GM21737 (cell line): ENCODE measurements around the gene FKBP5.
"Not testable (repeated sequence)": the region's sequence is repeated elsewhere in the genome, so short reads cannot be mapped to it uniquely, and the experiment has no call there.

Source experiments
- ATAC-seq: cut with Tn5 transposase; IDR thresholded peaks from one replicate; pipeline ENCODE4 v1.9.1; 2021; ENCODE audit warnings: mild to moderate bottlenecking, moderate library complexity; ENCODE audit not compliant: unreplicated experiment

The FKBP5 gene

DNA sequence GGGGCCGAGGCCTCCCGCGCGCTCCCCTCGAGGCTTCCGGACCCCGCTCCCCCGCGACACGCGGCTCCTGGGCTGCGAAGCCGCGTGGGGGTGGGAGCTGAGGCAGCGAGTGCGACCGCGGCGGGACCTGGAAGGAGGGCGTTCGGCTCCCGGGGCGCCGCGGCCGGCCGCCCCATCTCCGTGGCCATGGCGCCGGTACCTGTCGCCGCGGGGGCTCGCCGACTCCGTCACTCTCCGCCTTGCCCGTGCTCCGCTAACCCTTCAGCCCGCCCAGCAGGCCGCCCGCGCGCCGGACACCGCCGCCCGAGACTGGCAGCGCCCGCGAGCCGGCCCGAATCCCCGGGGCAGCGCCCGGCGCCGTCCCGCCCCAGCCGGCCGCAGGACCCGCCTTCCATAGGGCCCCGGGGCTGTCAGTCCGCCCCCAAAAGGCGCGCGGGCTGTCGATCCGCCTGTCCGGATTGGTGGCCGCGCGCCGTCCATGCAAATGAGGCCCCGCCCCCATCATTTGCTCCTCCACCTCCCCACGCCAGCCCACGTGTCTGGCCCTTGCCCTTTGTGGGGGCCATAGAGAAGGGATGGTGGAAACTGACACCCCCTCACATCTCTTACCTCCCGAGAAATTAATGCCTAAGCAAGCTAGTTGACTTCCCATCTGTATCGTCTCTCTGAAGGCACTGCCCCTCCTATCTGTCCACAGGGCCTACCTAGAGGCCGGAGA is at the start of gene FKBP5:
Gene FKBP5, minus strand, starts transcription at position 311 of the 718 bp plus-strand sequence. CDS start 46,091 bp downstream, outside the sequence.
- ATAC-seq = peak; percentile 80

- ATAC-seq = no peak
Observed at GRCh38 chr6:35737413-35738211, 48.9 kb upstream of the FKBP5 start.

- ATAC-seq = no peak
Observed at GRCh38 chr6:35736982-35737412, 48.3 kb upstream of the FKBP5 start, which contains the start of gene ARMC12. TSS of gene ARMC12 (plus strand) at chr6:35737032. CDS start at chr6:35737109, 77 bp downstream.

DNA sequence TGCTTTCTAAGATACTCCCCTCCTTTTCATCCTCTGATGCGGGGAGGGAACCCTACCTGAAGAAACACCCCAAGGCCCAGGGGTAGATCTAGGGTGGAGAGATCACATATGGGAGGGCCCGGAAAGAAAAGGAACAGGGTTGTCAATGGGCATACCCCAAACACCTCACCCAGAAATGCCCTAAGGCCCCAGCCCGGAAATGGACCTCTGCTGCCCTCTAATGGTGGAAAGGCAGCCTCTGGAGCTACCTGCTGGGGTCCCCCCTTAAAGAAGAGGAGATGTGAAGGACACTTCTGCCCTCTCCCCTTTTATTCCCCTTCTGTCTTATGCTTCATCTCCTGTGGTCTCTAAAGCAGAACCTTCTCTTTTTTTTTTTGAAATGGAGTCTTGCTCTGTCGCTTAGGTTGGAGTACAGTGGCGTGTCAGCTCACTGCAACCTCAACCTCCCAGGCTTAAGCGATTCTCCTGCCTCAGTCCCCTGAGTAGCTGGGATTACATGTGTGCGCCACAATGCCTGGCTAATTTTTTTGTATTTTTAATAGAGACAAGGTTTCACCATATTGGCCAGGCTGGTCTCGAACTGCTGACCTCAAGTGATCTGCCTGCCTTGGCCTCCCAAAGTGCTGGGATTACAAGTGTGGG is 47.7 kb upstream of the FKBP5 start:
- no peak for ATAC-seq

DNA sequence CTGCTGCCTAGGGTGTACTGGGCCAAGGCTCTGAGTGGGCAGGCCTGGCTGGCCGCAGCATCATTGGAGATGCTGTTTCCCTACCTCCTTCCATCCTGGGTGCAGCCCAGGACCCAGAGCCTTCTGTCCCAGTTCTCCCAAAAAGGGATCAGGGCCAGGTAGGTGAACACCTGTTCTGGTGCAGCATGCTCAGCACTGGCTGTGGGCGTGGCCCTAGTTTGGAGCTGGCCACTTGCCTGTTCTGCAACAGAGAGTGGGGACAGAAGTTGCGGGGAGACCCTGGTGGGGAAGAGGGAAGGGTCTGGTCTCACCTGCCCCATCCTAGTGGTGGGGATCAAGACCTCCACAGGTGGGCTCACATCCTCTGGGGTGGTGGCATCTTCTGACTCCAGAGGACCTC is 46.7 kb upstream of the FKBP5 start:
- no peak for ATAC-seq

DNA sequence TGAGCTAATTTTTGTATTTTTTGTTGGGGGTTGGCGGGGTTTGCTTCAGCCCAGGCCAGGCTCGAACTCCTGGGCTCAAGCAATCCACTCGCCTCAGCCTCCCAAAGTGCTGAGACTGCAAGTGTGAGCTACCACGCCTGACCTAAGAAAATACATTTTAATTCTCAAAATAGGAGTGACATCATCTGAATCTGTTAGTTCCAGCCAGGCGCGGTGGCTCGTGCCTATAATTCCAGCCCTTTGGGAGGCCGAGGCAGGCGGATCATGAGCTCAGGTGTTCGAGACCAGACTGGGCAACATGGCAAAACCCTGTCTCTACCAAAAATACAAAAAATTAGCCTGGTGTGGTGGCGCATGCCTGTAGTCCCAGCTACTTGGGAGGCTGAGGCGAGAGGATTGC is 45.6 kb upstream of the FKBP5 start:
- not testable (repeated sequence) for ATAC-seq

DNA sequence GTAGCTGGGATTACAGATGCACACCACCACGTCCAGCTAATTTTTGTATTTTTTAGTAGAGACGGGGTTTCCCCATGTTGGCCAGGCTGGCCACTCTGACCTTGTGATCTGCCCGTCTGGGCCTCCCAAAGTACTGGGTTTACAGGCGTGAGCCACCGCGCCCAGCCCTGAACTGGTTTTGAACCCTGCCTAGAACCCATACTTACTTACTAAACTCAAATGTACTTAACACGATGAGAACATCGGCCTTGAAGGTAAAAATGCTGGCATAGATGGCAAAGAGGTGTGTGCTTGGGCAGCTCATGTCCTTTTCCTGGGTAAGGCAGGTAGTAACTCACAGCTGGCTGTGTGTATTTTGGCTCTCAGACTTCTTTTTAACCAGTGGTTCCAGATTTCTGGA is 44.9 kb upstream of the FKBP5 start:
- no peak for ATAC-seq

- ATAC-seq = peak; percentile 48
Observed at GRCh38 chr6:35731736-35732532, 43.2 kb upstream of the FKBP5 start.

DNA sequence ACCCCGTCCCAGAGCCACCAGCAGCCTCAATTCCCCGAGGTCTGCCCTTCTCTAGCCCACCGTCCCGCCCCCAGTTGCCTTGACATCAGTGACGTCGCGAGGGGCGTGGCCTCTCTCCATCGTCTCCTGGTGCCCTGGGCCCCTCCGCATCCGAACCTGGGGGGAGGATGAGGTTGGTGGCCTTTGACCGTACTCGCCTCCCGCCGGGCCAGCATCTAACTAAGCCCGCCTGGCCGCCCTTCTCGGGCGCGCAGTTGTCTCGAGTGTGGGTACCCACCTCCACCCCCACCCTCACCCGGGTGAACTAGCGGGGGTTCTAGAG is 42.7 kb upstream of the FKBP5 start:
- peak; percentile 48 for ATAC-seq

DNA sequence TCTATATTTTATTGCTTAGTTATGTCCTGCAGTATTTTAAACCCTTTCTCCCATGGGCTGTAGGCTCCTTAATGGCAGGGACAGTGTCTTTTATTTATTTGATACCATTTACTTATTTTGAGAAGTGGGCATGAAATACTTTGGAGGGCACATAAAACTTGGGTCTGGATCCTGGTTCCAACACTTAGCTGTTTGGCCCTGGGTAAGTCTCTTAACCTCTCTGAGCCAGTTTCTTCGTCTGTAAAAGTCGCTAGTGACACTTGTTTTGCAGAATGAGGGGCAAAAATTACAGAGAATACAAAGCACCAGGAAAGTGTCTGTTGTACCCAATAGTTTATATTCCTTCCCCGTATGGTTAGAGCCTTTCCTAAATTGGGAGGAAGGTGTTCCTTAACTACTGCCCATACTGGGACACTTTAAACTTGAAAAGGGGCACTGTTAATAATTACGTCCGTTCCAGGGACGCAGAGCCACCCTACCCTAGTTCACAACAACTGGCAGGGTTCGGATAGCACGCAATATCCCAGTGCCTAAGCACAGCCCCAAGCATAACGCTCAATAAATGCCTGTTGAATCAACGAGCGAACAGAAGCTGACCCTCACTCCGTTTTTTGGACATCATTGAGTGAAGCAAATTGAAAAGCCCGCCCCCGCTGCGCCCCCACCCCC is 42.2 kb upstream of the FKBP5 start:
- no peak for ATAC-seq

GRCh38 chr6:35729722-35730121 is 41.0 kb upstream of the FKBP5 start:
- ATAC-seq = no peak

GRCh38 chr6:35728683-35729678 is 40.3 kb upstream of the FKBP5 start:
- ATAC-seq = no peak

DNA sequence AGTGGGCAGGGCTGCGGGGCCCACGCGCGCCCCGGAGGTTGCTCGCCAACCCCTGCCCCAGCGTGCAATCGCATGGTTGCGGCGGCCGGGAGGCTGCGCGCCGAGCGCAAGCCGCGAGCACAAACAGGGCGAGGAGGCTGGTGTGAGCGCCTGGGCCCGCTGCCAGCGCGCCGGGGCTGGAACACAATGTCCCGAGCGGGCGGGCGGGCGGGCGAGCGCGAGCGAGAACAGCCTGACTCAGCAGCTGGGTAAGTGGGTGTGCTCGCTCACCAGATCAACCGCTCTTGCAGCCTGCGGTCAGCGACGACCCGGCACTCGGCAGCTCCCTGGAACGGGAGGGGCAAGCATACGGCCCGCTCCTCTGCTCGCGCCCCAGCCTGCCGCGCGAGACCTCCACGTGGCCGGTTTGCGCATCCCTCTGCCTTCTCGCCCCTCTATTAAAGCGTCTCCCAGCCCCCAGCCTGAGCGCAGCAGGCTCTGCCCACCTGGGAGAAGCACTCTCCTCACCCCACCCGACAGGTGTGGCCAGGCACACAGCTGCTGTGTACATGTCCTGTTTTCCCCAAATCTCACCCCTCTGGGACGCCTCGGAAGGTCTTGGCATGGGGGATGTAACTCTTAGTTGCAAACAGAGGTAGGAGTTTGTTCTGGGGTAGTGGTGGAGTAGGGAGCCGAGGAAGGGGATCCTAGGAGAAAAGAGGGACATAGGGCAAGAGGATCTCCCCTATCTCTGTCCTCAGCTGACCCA is 39.4 kb upstream of the FKBP5 start:
- peak; percentile 40 for ATAC-seq

- peak; percentile 7 for ATAC-seq
Observed at GRCh38 chr6:35727231-35727934, 38.7 kb upstream of the FKBP5 start.

- ATAC-seq = no peak
Observed at GRCh38 chr6:35725721-35726438, 37.2 kb upstream of the FKBP5 start.

DNA sequence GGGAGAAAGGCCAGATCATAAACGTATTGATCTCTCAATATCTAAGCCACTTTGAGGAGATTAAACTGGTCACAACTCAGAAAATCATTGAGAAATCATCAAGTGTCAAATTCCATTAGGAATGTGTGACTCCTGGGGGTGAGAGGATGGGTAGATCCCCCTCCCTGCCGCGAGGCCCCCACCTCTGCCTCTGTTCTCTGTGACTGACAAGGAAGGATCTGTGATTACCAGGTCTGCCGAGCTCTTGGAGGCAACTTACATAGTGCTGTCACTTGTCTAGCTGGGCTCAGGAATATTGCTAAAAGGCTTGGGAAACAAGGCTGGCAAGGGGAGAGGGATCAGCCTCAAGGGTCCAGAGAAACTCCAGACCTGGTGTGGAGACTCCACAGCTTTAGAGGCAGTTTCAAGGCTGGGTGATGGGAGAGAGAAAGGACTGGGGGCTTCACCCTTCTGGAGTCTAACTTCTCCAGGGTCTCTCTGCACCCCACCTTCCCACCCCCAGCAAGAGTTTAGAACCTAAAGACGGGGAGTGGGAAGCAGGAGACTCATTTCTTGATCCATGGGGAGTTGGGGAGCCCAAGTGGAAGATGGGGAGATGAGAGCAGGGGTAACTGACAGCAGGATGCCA is 36.5 kb upstream of the FKBP5 start:
- ATAC-seq = no peak

GRCh38 chr6:35724471-35724870 is 35.8 kb upstream of the FKBP5 start:
- ATAC-seq = no peak
